GM19328 (cell line): ENCODE measurements around the gene TCF20.

Experiments used
- ATAC-seq: cut with Tn5 transposase; IDR thresholded peaks from one replicate; pipeline ENCODE4 v1.9.1; 2021; ENCODE audit warnings: mild to moderate bottlenecking, moderate library complexity; ENCODE audit not compliant: unreplicated experiment

TCF20 gene

GRCh38 chr22:42282252-42282942 is 11.9 kb upstream of the TCF20 start:
- no peak for ATAC-seq

GRCh38 chr22:42281706-42282251 is 11.3 kb upstream of the TCF20 start:
- ATAC-seq: no peak

- no peak for ATAC-seq
These were observed 10.8 kb upstream of the TCF20 start for GRCh38 chr22:42281284-42281683.

- ATAC-seq: no peak
These were observed 10.4 kb upstream of the TCF20 start for GRCh38 chr22:42280836-42281235.

- ATAC-seq: no peak
These were observed 9.7 kb upstream of the TCF20 start for GRCh38 chr22:42280140-42280539.

- no peak for ATAC-seq
These were observed 9.1 kb upstream of the TCF20 start for GRCh38 chr22:42279425-42280020.

GRCh38 chr22:42277988-42278776 is 7.7 kb upstream of the TCF20 start:
- ATAC-seq: no peak

GRCh38 chr22:42277232-42277753 is 6.8 kb upstream of the TCF20 start:
- ATAC-seq: no peak

GRCh38 chr22:42275970-42276369 is 5.5 kb upstream of the TCF20 start:
- no peak for ATAC-seq

GRCh38 chr22:42275176-42275575 is 4.7 kb upstream of the TCF20 start:
- no peak for ATAC-seq

GRCh38 chr22:42273855-42274451 is 3.5 kb upstream of the TCF20 start:
- ATAC-seq: no peak

GRCh38 chr22:42272431-42272999 is 2.1 kb upstream of the TCF20 start:
- ATAC-seq: no peak

GRCh38 chr22:42271906-42272305 is 1.5 kb upstream of the TCF20 start:
- no peak for ATAC-seq

GRCh38 chr22:42271191-42271813 is 849 bp upstream of the TCF20 start:
- no peak for ATAC-seq

GRCh38 chr22:42270176-42270509 is 310 bp downstream of the TCF20 start:
- peak; percentile 33 for ATAC-seq

- ATAC-seq: peak; percentile 47
These were observed 849 bp downstream of the TCF20 start for GRCh38 chr22:42269432-42270175.

- no peak for ATAC-seq
These were observed 1.5 kb downstream of the TCF20 start for GRCh38 chr22:42268852-42269410.

- no peak for ATAC-seq
These were observed 5.1 kb downstream of the TCF20 start for GRCh38 chr22:42265321-42265720.

- ATAC-seq: no peak
These were observed 6.5 kb downstream of the TCF20 start for GRCh38 chr22:42263944-42264343.
